PC-9 (cell line): ENCODE measurements around the gene CEP112. TPM values are rescaled to one million over a fixed set of nuclear protein-coding genes. Genes with fewer than 3 reads are reported as not detected.

Experiments used
- BruUV-seq: library from RNA; stranded (reverse); fragments of 400-500 nt; replicated peaks from 2 replicates; lab custom pipeline; 2021; lab: Mats Ljungman, UMichigan
- CTCF ChIA-PET: fragments of 300-600 bp; sonication (Branson Sonifier 250); formaldehyde crosslinking; loops from one replicate; lab custom pipeline; 2022; ENCODE audit warnings: antibody characterized with exemption; lab: Charles Lee
- POLR2A ChIA-PET: fragments of 300-600 bp; sonication (Branson Sonifier 250); formaldehyde crosslinking; loops from one replicate; lab custom pipeline; 2022; ENCODE audit warnings: antibody characterized with exemption; ENCODE audit not compliant: unreplicated experiment; lab: Charles Lee
- DNase-seq, 2 experiments: peaks; one replicate each; pipeline versions ENCODE4 v3.0.0 to v3.0.0-alpha.2; 2015 to 2022; ENCODE audit warnings: mixed read lengths in 1 of 2
- H2AFZ ChIP-seq: fragments of 200-600 bp; sonication (generic); 2 replicates; pipeline ENCODE4 v1.8.1; 2017; ENCODE audit warnings: antibody characterized with exemption
- H3F3A ChIP-seq: fragments of 200-600 bp; sonication (generic); 2 replicates; pipeline ENCODE4 v1.8.1; 2017; ENCODE audit warnings: antibody characterized with exemption, mild to moderate bottlenecking, low read depth; ENCODE audit not compliant: insufficient read depth
- H3K27ac ChIP-seq: fragments of 200-600 bp; sonication (generic); 2 replicates; pipeline ENCODE4 v1.6.1; 2016; ENCODE audit warnings: mixed run types
- H3K27me3 ChIP-seq: fragments of 200-600 bp; sonication (generic); 2 replicates; pipeline ENCODE4 v1.6.1; 2016; ENCODE audit warnings: low read depth, mixed run types; ENCODE audit not compliant: insufficient read depth
- H3K36me3 ChIP-seq: fragments of 200-600 bp; sonication (generic); 2 replicates; pipeline ENCODE4 v1.6.1; 2016; ENCODE audit warnings: low read depth, mixed run types
- H3K4me1 ChIP-seq: fragments of 200-600 bp; sonication (generic); replicated peaks from 2 replicates; pipeline ENCODE4 v1.6.1; 2016; ENCODE audit warnings: mixed run types; ENCODE audit not compliant: insufficient read depth
- H3K4me2 ChIP-seq: fragments of 200-600 bp; sonication (generic); 2 replicates; pipeline ENCODE4 v1.6.1; 2017; ENCODE audit warnings: mixed run types
- H3K4me3 ChIP-seq: fragments of 200-600 bp; sonication (generic); 2 replicates; pipeline ENCODE4 v1.6.1; 2016; ENCODE audit warnings: mixed run types
- H3K79me2 ChIP-seq: fragments of 200-600 bp; sonication (generic); 2 replicates; pipeline ENCODE4 v1.6.1; 2017; ENCODE audit warnings: low read depth, mixed run types
- H3K9me2 ChIP-seq: fragments of 200-600 bp; sonication (generic); 2 replicates; pipeline ENCODE4 v1.8.1; 2017; ENCODE audit warnings: mild to moderate bottlenecking; ENCODE audit not compliant: insufficient read depth
- H3K9me3 ChIP-seq: fragments of 200-600 bp; sonication (generic); 2 replicates; pipeline ENCODE4 v1.8.1; 2016; ENCODE audit warnings: low read depth; ENCODE audit not compliant: insufficient read depth
- H4K20me1 ChIP-seq: fragments of 200-600 bp; sonication (generic); 2 replicates; pipeline ENCODE4 v1.8.1; 2017; ENCODE audit not compliant: insufficient read depth
- EZH2 ChIP-seq: fragments of 200-600 bp; sonication (generic); IDR thresholded peaks from 2 replicates; pipeline ENCODE4 v1.8.0; 2017; ENCODE audit warnings: antibody characterized with exemption, low read depth
- intact Hi-C: fragments of 100-400 bp; cut with micrococcal nuclease; formaldehyde crosslinking; loops from one replicate; pipeline ENCODE4 v1.10.0; 2022; ENCODE audit not compliant: unreplicated experiment
- total RNA-seq: library from RNA; stranded (reverse); gene quantifications from 2 replicates; pipeline ENCODE4 v1.2.3, GENCODE V29; 2021
- TF ChIP-seq, protein P1 (sequence below): fragments of 200-600 bp; sonication (generic); conservative IDR thresholded peaks from 2 replicates; pipeline ENCODE4 v1.6.1; 2017; ENCODE audit warnings: mixed run types, antibody characterized with exemption, mild to moderate bottlenecking, moderate library complexity

CEP112 gene
- total RNA-seq, 1 experiment from 2014 or later, result 4.3 TPM

DNA sequence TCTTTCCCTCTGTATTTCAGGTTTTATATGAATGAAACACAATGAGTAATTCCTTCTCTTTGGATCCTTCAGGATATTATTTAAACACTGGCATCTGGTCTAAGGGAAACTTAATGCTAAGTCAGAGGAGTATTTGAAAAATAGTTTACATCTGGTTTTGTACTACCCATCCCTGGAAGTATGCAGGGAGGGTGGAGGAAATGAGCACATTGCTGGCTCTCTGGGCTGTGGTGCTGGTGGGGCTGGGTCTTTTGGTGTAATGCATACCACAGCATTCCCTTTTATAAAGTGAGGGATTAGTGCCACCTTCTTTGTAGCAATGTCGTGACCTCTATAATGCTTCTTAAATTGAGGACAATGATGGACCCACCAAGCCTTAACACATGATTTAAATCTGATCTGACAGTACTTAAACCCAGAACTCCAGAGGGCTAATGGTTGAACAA, 525.0 kb downstream of the CEP112 start:
- Histone ChIP-seq H3K9me3 (no peaks in the 10 kb centered on the region), H3K36me3 (no peaks in the 10 kb centered on the region), H3K4me2 (no peak overlapping the region), H4K20me1 (no peaks in the 10 kb centered on the region), H3K4me3 (no peak overlapping the region), H3K79me2 (no peaks in the 10 kb centered on the region), H3F3A (no peaks in the 10 kb centered on the region), H3K9me2 (no peaks in the 10 kb centered on the region), H3K27me3 (no peaks in the 10 kb centered on the region), H3K4me1 (no peaks in the 10 kb centered on the region), H2AFZ (no peak overlapping the region), H3K27ac (no peak overlapping the region)
- DNase-seq, result no peak
- TF ChIP-seq, protein P1, sequence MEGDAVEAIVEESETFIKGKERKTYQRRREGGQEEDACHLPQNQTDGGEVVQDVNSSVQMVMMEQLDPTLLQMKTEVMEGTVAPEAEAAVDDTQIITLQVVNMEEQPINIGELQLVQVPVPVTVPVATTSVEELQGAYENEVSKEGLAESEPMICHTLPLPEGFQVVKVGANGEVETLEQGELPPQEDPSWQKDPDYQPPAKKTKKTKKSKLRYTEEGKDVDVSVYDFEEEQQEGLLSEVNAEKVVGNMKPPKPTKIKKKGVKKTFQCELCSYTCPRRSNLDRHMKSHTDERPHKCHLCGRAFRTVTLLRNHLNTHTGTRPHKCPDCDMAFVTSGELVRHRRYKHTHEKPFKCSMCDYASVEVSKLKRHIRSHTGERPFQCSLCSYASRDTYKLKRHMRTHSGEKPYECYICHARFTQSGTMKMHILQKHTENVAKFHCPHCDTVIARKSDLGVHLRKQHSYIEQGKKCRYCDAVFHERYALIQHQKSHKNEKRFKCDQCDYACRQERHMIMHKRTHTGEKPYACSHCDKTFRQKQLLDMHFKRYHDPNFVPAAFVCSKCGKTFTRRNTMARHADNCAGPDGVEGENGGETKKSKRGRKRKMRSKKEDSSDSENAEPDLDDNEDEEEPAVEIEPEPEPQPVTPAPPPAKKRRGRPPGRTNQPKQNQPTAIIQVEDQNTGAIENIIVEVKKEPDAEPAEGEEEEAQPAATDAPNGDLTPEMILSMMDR, result no peak
- TF ChIP-seq EZH2, result no peak
- ChIA-PET CTCF (no interaction called here), POLR2A (no interaction called here)
- intact Hi-C loops, result no loop called here
- no TSS peak for BruUV-seq

DNA sequence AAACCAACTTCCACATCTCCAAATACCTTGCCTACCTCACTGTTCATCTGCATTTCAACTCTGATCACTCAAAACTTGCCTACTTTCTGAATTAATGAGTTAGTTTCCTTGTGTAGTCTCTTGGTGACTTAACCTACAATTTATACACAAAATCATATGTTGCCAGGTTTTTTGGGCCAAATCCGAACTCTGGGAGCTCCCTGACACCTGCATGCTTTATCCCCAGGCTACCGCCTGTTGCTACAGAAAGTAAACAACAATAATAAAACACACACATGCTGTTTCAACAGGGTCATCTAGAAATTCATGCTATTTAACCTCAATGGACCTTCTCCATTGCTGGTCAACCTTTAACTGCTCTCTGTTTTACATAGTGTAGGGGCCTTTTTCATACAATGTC, 526.0 kb downstream of the CEP112 start:
- TF ChIP-seq, protein P1, result no peak
- TF ChIP-seq EZH2, result no peak
- no peaks in the 10 kb centered on the region for H3K9me2 ChIP-seq
- no peak overlapping the region for H3K4me3 ChIP-seq
- H3K27me3 ChIP-seq, result no peaks in the 10 kb centered on the region
- no peaks in the 10 kb centered on the region for H3K4me1 ChIP-seq
- H3K36me3 ChIP-seq, result no peaks in the 10 kb centered on the region
- H3K79me2 ChIP-seq, result no peaks in the 10 kb centered on the region
- no peaks in the 10 kb centered on the region for H4K20me1 ChIP-seq
- CTCF ChIA-PET, result no interaction called here
- H3K9me3 ChIP-seq, result no peaks in the 10 kb centered on the region
- no peak for DNase-seq
- POLR2A ChIA-PET, result no interaction called here
- BruUV-seq, result no TSS peak
- H3K27ac ChIP-seq, result no peak overlapping the region
- no peak overlapping the region for H2AFZ ChIP-seq
- no peak overlapping the region for H3K4me2 ChIP-seq
- no peaks in the 10 kb centered on the region for H3F3A ChIP-seq
- intact Hi-C loops, result no loop called here

DNA sequence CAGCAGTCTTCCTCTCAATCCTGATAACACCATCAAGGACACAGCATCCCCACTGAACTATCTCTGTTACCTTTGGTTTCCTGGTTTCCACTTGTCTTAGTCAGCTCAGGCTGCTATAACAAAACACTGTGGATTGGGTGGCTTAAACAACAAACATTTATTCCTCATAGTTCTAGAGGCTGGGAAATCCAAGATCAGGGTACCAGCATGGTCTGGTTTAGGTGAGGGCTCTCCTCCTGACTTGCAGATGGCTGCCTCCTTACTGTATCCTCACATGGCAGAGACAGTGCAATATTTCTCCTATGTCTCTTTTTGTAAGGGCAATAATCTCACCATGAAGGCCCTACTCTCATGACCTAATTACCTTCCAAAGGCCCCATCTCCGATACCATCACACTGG, 527.2 kb downstream of the CEP112 start:
- Histone ChIP-seq H3K9me2 (no peaks in the 10 kb centered on the region), H3K27me3 (no peaks in the 10 kb centered on the region), H3K79me2 (no peaks in the 10 kb centered on the region), H3K9me3 (no peaks in the 10 kb centered on the region), H3K4me3 (no peak overlapping the region), H3K4me1 (no peaks in the 10 kb centered on the region), H3F3A (no peaks in the 10 kb centered on the region), H2AFZ (no peak overlapping the region), H4K20me1 (no peaks in the 10 kb centered on the region), H3K36me3 (no peaks in the 10 kb centered on the region), H3K27ac (no peak overlapping the region), H3K4me2 (no peak overlapping the region)
- CTCF ChIA-PET, result no interaction called here
- no peak for TF ChIP-seq EZH2
- TF ChIP-seq, protein P1, result no peak
- POLR2A ChIA-PET, result no interaction called here
- DNase-seq, result no peak
- intact Hi-C loops, result no loop called here
- BruUV-seq, result no TSS peak
